Esophagus muscularis mucosa (tissue), 4 donors: ENCODE data around the gene RHOF.

Experiments used
- CTCF ChIP-seq, 3 experiments: fragments of 200-600 bp in 2 of 3; fragments of 450-650 bp in 1 of 3; sonication (generic) in 2 of 3; IDR thresholded peaks; one replicate each; pipeline ENCODE4 v1.5.1; 2017 to 2019; ENCODE audit warnings: antibody characterized with exemption in 3 of 3, mild to moderate bottlenecking in 2 of 3, moderate library complexity in 1 of 3
- EP300 ChIP-seq: sonication (generic); formaldehyde crosslinking; IDR thresholded peaks from one replicate; pipeline ENCODE4 v1.6.1; 2017; ENCODE audit warnings: antibody characterized with exemption
- POLR2A ChIP-seq: fragments of 450-650 bp; IDR thresholded peaks from one replicate; pipeline ENCODE4 v1.6.1; 2017; ENCODE audit warnings: antibody characterized with exemption, moderate library complexity, mild to moderate bottlenecking, low read depth
- POLR2AphosphoS5 ChIP-seq, 2 donors: sonication (generic); formaldehyde crosslinking; IDR thresholded peaks; one replicate each; pipeline ENCODE4 v1.6.1; 2017; ENCODE audit warnings: antibody characterized with exemption in 2 of 2

DNA sequence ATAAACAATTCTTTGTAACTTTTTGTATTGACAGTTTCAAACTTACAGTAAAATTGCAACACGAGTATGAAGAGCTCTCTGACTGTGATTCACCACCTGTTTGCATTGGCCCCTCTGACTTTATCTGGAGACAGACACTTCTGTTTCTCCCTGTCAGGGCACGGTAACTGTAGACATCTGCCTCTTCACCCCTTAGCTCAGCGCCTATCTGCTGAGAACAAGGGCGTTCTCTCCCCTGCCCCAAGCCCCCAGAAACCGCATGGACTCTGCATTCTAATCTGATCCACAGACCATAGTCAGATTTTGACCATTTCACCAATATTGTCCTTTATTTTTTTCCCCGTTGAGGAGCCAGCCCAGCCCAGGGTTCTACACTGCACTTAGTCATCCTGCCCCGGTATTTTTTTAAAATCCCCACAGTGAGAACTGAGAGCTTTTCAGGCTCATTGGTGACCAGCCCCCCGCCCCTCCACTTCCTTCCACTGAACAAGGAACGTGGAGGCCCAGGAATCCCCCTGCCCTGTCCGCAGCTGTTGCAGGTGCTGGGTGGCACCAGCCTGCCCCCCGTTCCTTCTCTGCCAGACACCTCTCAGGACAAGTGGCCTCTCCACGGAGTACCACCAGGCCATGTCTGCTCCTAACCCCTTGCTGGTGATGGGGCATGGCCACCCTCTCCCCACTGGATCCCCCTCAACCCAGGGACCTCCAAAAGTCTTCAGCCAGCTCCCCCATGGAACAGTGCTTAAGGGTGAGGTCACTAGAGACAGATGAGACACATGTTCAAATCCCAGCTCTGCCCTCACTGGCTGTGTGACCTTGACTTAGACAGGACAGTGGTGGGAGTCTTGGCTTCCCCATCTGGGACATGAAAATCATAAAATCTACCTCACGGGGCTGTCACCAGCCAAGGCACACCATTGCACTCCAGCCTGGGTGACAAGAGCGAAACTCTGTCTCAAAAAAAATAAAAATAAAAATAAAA is 11.2 kb downstream of the RHOF start:
- TF ChIP-seq CTCF (IDR thresholded peaks at IDR 0.05) (no peak), POLR2A (no peak), POLR2AphosphoS5 (IDR thresholded peaks at IDR 0.05) (no peak), EP300 (no peak)
